HEK293 (cell line): ENCODE results near the gene PLCL2.
A peak's percentile ranks its signal among the peaks of the same experiment; 100 is the strongest.
"Not testable (repeated sequence)": the region's sequence is repeated elsewhere in the genome, so short reads cannot be mapped to it uniquely, and the experiment has no call there.

Experiments
- CTCF ChIA-PET: fragments of 350-600 bp; formaldehyde crosslinking; extraction: SDS; loops from one replicate; lab custom pipeline; 2021; ENCODE audit warnings: antibody characterized with exemption; lab: Yijun Ruan, JAX
- POLR2A ChIA-PET: fragments of 300-600 bp; formaldehyde crosslinking; extraction: SDS; loops from one replicate; lab custom pipeline; 2020; ENCODE audit warnings: antibody characterized with exemption, inconsistent platforms; lab: Yijun Ruan, JAX
- H3K27ac ChIP-seq: fragments of 200-500 bp; sonication (Bioruptor generic); 2 replicates; pipeline ENCODE4 v1.5.1; 2014; ENCODE audit warnings: low read depth, low read length, control low read depth, inconsistent platforms; ENCODE audit errors: extremely low read depth
- H3K36me3 ChIP-seq, 2 experiments: fragments of 200-500 bp in 1 of 2; sonication (Bioruptor generic) in 1 of 2; 1 replicate in 1 of 2; 2 replicates in 1 of 2; pipeline ENCODE4 v1.5.1; 2014 to 2017; ENCODE audit warnings: inconsistent platforms in 2 of 2, low read length in 2 of 2; ENCODE audit not compliant: control insufficient read depth in 2 of 2, insufficient read depth in 1 of 2
- H3K4me1 ChIP-seq: fragments of 200-500 bp; sonication (Bioruptor generic); 2 replicates; pipeline ENCODE4 v1.5.1; 2014; ENCODE audit warnings: mild to moderate bottlenecking, low read length, inconsistent platforms; ENCODE audit not compliant: control insufficient read depth, insufficient read depth
- H3K4me3 ChIP-seq: 2 replicates; pipeline ENCODE4 v1.5.1; 2011; ENCODE audit warnings: low read depth, mild to moderate bottlenecking, control low read depth, low read length, moderate library complexity
- H3K9me3 ChIP-seq: fragments of 200-500 bp; sonication (Bioruptor generic); 2 replicates; pipeline ENCODE4 v1.5.1; 2014; ENCODE audit warnings: low read depth, low read length, inconsistent platforms; ENCODE audit not compliant: control insufficient read depth, insufficient read depth
- BCL11B ChIP-seq: fragments of 450-650 bp; formaldehyde crosslinking; IDR thresholded peaks from 2 replicates; pipeline ENCODE4 v1.5.1; 2016; ENCODE audit warnings: low read depth, missing biosample characterization, missing genetic modification characterization
- SCRT1 ChIP-seq: fragments of 450-650 bp; formaldehyde crosslinking; IDR thresholded peaks from 2 replicates; pipeline ENCODE4 v1.5.1; 2016; ENCODE audit warnings: missing biosample characterization, missing genetic modification characterization, borderline replicate concordance
- ZNF10 ChIP-seq: fragments of 450-650 bp; formaldehyde crosslinking; IDR thresholded peaks from 2 replicates; pipeline ENCODE4 v1.5.1; 2017; ENCODE audit warnings: missing biosample characterization, missing genetic modification characterization
- ZNF138 ChIP-seq: fragments of 450-650 bp; formaldehyde crosslinking; IDR thresholded peaks from 2 replicates; pipeline ENCODE4 v1.5.1; 2016; ENCODE audit warnings: missing biosample characterization, missing genetic modification characterization, borderline replicate concordance
- ZNF175 ChIP-seq: fragments of 450-650 bp; formaldehyde crosslinking; IDR thresholded peaks from 2 replicates; pipeline ENCODE4 v1.5.1; 2016; ENCODE audit warnings: missing biosample characterization, missing genetic modification characterization
- ZNF248 ChIP-seq: fragments of 450-650 bp; formaldehyde crosslinking; IDR thresholded peaks from 2 replicates; pipeline ENCODE4 v1.5.1; 2017; ENCODE audit warnings: missing biosample characterization, missing genetic modification characterization
- ZNF302 ChIP-seq: fragments of 450-650 bp; formaldehyde crosslinking; IDR thresholded peaks from 2 replicates; pipeline ENCODE4 v1.5.1; 2016; ENCODE audit warnings: missing biosample characterization, missing genetic modification characterization, low read depth
- ZNF558 ChIP-seq: fragments of 450-650 bp; formaldehyde crosslinking; IDR thresholded peaks from 2 replicates; pipeline ENCODE4 v1.5.1; 2016; ENCODE audit warnings: missing biosample characterization, missing genetic modification characterization
- ZNF76 ChIP-seq: fragments of 450-650 bp; formaldehyde crosslinking; IDR thresholded peaks from 2 replicates; pipeline ENCODE4; 2016; ENCODE audit warnings: low read depth, missing biosample characterization, missing genetic modification characterization, borderline replicate concordance
- TF ChIP-seq, protein P1 (sequence below): fragments of 450-650 bp; IDR thresholded peaks from 2 replicates; pipeline ENCODE4 v1.5.1; 2018; ENCODE audit warnings: missing biosample characterization, missing genetic modification characterization
- TF ChIP-seq, protein P2 (sequence below): fragments of 450-650 bp; formaldehyde crosslinking; IDR thresholded peaks from 2 replicates; pipeline ENCODE4 v1.5.0; 2017; ENCODE audit warnings: missing biosample characterization, missing genetic modification characterization, borderline replicate concordance
- TF ChIP-seq, protein P3 (sequence below): fragments of 450-650 bp; formaldehyde crosslinking; IDR thresholded peaks from 2 replicates; pipeline ENCODE4 v1.5.1; 2017; ENCODE audit warnings: missing biosample characterization, mild to moderate bottlenecking, missing genetic modification characterization, moderate library complexity
- TF ChIP-seq, protein P4 (sequence below): fragments of 450-650 bp; formaldehyde crosslinking; IDR thresholded peaks from 2 replicates; pipeline ENCODE4 v1.5.1; 2016; ENCODE audit warnings: missing biosample characterization, missing genetic modification characterization
- TF ChIP-seq, protein P5 (sequence below): fragments of 450-650 bp; formaldehyde crosslinking; IDR thresholded peaks from 2 replicates; pipeline ENCODE4 v1.5.1; 2017; ENCODE audit warnings: missing biosample characterization, missing genetic modification characterization

PLCL2 gene

DNA sequence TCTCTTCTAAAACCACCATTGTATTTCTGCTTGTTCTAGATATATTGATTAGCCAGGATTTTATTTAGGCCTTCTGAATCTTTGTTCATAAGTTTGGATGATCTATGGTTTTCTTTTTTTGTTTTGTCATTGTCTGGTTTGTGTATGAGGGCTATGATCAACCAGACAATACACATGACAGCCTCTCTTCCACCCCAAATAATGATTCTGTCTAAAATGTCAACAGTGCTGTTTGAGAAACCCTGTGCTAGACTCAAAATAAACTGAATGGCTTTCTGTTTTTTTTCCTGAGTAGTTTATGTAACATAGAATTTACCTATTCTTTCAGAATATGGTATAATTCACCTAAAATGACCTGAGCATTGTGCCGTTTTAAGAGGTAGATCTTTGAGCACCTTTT, 66.1 kb downstream of the PLCL2 start (continued):
- TF ChIP-seq, protein P1, sequence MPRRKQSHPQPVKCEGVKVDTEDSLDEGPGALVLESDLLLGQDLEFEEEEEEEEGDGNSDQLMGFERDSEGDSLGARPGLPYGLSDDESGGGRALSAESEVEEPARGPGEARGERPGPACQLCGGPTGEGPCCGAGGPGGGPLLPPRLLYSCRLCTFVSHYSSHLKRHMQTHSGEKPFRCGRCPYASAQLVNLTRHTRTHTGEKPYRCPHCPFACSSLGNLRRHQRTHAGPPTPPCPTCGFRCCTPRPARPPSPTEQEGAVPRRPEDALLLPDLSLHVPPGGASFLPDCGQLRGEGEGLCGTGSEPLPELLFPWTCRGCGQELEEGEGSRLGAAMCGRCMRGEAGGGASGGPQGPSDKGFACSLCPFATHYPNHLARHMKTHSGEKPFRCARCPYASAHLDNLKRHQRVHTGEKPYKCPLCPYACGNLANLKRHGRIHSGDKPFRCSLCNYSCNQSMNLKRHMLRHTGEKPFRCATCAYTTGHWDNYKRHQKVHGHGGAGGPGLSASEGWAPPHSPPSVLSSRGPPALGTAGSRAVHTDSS (tag by site-specific recombination), result no peak
- TF ChIP-seq, protein P2, sequence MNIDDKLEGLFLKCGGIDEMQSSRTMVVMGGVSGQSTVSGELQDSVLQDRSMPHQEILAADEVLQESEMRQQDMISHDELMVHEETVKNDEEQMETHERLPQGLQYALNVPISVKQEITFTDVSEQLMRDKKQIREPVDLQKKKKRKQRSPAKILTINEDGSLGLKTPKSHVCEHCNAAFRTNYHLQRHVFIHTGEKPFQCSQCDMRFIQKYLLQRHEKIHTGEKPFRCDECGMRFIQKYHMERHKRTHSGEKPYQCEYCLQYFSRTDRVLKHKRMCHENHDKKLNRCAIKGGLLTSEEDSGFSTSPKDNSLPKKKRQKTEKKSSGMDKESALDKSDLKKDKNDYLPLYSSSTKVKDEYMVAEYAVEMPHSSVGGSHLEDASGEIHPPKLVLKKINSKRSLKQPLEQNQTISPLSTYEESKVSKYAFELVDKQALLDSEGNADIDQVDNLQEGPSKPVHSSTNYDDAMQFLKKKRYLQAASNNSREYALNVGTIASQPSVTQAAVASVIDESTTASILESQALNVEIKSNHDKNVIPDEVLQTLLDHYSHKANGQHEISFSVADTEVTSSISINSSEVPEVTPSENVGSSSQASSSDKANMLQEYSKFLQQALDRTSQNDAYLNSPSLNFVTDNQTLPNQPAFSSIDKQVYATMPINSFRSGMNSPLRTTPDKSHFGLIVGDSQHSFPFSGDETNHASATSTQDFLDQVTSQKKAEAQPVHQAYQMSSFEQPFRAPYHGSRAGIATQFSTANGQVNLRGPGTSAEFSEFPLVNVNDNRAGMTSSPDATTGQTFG, result no peak
- TF ChIP-seq ZNF175 (tag by site-specific recombination), result no peak

DNA sequence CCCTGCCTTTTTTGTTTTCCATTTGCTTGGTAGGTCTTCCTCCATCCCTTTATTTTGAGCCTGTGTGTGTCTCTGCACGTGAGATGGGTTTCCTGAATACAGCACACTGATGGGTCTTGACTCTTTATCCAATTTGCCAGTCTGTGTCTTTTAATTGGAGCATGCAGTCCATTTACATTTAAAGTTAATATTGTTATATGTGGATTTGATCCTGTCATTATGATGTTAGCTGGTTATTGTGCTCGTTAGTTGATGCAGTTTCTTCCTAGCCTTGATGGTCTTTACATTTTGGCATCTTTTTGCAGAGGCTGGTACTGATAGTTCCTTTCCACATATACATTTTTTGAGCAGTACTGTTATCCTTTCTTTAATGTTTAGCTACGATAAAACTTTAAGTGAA, 73.1 kb downstream of the PLCL2 start:
- H3K4me1 ChIP-seq, H3K27ac ChIP-seq, POLR2A ChIA-PET, H3K4me3 ChIP-seq: not testable (repeated sequence)
- CTCF ChIA-PET, result interaction anchor here (0.7 kb wide), 1 partner anchor 647 kb away, joined by 3 read pairs; no protein-coding TSS in a partner anchor
- TF ChIP-seq ZNF558, result peak; percentile 95
- TF ChIP-seq, all 188 proteins: peak for 1; not testable (repeated sequence) for 187
- not testable (repeated sequence) for H3K9me3 ChIP-seq, H3K36me3 ChIP-seq

DNA sequence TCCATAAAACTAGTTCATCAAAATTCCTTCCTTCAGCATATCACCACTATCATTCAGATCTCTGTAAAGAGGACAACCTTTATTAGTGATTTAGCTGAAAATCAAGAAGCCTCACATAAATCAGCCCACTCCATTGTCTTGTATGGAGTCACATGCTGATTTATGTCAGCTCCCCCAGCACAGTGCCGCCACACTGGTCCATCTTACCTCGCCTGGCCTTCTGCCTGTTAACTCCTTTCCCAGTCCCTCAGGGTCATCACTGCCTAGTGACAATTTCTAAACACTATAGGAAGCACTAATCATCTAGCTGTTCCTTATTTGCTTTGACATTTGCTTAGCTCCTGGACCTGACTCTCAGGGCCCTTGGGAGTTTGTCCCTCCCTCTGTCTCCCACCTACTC, 75.4 kb downstream of the PLCL2 start:
- Histone ChIP-seq H3K27ac (no peak overlapping the region), H3K36me3 (no peaks in the 10 kb centered on the region), H3K9me3 (no peaks in the 10 kb centered on the region), H3K4me1 (no peaks in the 10 kb centered on the region), H3K4me3 (no peak overlapping the region)
- CTCF ChIA-PET, result interaction anchor here (0.5 kb wide), 1 partner anchor 303 kb away, joined by 3 read pairs; no protein-coding TSS in a partner anchor
- TF ChIP-seq ZNF10 (tag by site-specific recombination) (no peak), ZNF302 (tag by site-specific recombination) (no peak), ZNF76 (tag by site-specific recombination) (no peak), BCL11B (no peak), ZNF248 (tag by site-specific recombination) (no peak), SCRT1 (no peak), ZNF138 (tag by site-specific recombination) (no peak)
- TF ChIP-seq, protein P3, sequence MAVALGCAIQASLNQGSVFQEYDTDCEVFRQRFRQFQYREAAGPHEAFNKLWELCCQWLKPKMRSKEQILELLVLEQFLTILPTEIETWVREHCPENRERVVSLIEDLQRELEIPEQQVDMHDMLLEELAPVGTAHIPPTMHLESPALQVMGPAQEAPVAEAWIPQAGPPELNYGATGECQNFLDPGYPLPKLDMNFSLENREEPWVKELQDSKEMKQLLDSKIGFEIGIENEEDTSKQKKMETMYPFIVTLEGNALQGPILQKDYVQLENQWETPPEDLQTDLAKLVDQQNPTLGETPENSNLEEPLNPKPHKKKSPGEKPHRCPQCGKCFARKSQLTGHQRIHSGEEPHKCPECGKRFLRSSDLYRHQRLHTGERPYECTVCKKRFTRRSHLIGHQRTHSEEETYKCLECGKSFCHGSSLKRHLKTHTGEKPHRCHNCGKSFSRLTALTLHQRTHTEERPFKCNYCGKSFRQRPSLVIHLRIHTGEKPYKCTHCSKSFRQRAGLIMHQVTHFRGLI, result no peak
- TF ChIP-seq, protein P4, sequence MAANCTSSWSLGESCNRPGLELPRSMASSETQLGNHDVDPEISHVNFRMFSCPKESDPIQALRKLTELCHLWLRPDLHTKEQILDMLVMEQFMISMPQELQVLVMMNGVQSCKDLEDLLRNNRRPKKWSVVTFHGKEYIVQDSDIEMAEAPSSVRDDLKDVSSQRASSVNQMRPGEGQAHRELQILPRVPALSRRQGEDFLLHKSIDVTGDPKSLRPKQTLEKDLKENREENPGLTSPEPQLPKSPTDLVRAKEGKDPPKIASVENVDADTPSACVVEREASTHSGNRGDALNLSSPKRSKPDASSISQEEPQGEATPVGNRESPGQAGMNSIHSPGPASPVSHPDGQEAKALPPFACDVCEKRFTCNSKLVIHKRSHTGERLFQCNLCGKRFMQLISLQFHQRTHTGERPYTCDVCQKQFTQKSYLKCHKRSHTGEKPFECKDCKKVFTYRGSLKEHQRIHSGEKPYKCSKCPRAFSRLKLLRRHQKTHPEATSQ (tag by site-specific recombination), result no peak
- TF ChIP-seq, protein P5, sequence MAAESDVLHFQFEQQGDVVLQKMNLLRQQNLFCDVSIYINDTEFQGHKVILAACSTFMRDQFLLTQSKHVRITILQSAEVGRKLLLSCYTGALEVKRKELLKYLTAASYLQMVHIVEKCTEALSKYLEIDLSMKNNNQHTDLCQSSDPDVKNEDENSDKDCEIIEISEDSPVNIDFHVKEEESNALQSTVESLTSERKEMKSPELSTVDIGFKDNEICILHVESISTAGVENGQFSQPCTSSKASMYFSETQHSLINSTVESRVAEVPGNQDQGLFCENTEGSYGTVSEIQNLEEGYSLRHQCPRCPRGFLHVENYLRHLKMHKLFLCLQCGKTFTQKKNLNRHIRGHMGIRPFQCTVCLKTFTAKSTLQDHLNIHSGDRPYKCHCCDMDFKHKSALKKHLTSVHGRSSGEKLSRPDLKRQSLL (tag by site-specific recombination), result no peak
- POLR2A ChIA-PET, result no interaction called here
